Activated CD8-positive, alpha-beta memory T cell treated with anti-CD3 and anti-CD28 coated beads, Interleukin-2, amount 50 U/mL, for 48 hours (primary cell): ENCODE measurements around the gene FXYD7.
"Not testable (repeated sequence)": the region's sequence is repeated elsewhere in the genome, so short reads cannot be mapped to it uniquely, and the experiment has no call there.

ENCODE experiments used
- DNase-seq: peaks from one replicate; pipeline ENCODE4 v3.0.0-alpha.2; 2020

FXYD7 gene

GRCh38 chr19:35128398-35129057 is 14.5 kb upstream of the FXYD7 start:
- no peak for DNase-seq

GRCh38 chr19:35129724-35130274 is 13.3 kb upstream of the FXYD7 start:
- DNase-seq: not testable (repeated sequence)

DNA sequence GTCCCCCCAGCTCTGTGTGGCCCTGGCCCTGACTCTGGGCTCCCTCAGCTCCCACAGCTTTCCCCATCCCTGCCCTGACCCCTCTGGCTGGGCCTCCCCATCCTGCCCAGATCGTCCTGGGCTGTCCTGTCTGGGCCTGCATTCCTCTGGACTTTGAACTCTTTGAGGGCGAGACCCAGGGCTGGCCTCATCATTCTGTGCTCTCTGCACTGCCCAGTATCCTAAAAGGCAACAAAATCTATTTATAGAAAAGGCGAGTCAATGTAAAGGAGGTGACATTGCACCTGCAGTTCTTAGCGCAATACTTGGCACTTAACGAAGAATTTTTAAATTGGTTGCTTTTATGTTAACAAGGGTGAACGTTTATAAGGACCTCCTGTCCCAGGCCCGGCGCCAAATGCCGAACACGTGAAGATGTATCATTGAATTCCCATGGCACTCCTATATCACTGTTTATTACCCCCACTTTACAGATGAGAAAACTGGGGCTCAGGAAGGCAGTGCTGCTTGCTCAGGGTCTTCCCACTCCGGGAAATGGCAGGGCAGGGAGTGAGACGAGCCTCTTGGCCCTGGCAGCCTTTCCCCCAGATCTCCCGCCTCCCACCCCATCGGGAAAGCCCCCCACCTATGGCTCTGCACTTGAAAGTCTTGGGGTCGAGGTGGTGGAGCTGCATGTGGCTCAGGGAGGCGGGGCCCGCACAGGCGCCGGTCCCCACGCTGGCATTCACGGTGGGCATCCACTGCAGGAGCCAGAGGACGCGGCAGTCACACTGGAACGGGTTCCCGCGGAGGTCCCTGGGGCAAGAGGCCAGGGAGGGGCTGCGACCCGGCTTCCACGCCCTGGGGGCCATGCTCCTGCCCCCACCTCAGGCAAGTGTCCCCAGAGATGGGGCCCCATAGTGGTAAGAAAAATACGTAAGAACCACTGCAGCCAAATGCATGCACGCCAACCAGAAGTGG is 12.0 kb upstream of the FXYD7 start:
- no peak for DNase-seq

GRCh38 chr19:35132254-35132653 is 10.8 kb upstream of the FXYD7 start:
- DNase-seq: no peak

- no peak for DNase-seq
These were observed 9.2 kb upstream of the FXYD7 start for GRCh38 chr19:35133826-35134225.

- DNase-seq: no peak
These were observed 8.3 kb upstream of the FXYD7 start, which contains the start of gene LGI4 for GRCh38 chr19:35134601-35135242. LGI4 (minus strand) TSS chr19:35135059; CDS start chr19:35134680, 379 bp downstream.

DNA sequence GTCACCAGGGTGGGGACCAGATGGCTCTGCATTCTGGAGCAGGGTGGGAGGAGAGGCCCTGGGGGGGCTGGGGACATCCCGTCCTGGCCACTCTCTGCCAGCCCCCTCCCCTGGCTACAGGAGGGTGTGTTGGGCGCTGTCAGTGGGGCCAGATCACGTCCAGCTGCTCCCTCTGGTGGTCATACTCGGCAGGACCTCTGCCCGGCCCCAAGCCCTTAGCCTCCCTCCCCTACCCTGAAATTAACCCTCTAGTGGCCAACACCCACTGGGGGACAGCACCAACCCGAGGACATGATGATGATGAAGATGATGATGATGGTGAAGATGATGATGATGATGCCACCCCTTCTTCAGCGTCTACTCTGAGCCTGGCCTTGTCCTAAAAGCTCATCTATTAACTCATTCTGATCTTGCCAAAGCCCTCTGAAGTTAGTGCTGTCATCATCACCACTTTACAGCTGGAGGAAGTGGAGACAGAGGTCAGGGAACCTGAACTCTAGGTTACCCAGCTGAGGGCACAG is 7.6 kb upstream of the FXYD7 start:
- peak; percentile 88 for DNase-seq

- DNase-seq: no peak
These were observed 6.8 kb upstream of the FXYD7 start for GRCh38 chr19:35136231-35136630.

DNA sequence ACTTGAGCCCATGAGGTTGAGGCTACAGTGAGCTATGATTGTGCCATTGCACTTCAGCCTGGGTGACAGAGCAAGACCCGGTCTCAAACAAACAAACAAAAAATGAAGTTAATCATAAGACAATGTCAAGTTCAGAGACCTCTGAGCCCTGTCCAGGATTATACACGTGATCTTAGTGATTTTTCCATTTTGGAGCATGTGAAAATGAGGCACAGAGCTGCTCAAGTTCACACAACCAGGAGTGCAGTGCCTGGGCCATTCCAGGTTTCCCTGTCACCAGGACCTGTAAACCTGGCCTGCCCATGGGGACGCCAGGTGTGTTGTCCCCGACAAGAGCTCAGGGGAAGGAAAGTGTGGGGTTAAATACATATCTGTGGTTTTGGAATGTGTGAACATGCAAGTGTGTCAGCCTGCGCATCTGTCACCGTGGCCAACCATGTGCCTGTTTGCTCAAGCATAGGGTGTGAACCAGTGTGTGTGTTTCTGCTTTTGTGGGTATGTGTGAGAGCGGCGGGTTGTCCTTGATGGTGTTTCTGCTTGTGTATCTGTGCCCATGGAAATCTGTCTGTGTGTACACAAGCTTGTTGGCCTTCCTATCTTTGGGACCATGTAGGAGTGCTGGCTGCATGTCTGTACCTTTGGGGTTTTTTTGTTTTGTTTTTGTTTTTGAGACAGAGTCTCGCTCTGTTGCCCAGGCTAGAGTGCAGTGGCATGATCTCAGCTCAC is 5.9 kb upstream of the FXYD7 start:
- DNase-seq: no peak

- no peak for DNase-seq
These were observed 4.7 kb upstream of the FXYD7 start, which contains the start of gene FXYD1 for GRCh38 chr19:35138305-35138892. FXYD1 (plus strand) TSS chr19:35138824; CDS start chr19:35140080, 1,256 bp downstream.

DNA sequence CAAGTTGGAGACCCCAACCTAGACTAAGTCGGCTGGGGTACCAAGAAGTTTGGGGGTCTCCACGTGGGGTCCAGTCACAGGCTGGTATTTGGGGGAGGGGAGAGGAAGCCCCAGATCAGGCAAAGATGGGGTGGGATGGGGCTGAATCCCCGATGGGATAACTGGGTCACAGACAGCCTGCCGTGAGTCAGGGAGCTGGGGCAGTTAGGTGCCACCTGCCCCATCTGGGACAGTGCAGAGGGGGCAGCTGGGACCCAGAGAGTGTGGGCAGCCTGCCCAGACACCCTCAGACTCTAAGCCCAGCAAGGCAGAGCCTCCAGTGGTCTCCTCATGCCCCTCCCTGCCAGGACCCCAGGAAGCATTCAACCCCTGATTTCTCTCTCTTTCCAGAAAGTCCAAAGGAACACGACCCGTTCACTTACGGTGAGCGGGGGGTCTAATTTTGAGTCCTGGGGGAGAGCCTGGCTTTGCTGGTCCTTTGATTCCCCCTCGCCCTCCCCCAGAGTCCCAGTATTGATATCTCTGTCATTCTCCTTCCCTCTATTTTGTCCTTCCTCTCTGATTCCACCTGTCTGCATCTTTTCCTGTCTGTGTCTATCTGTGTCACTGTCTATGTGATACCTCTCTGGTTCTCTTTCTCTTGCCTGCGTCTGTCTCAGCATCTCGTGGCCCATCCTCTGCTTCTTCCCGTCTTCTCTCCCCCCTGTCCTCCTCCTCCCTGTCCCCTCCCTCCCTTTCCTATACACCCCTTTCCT is 2.7 kb upstream of the FXYD7 start:
- DNase-seq: no peak

GRCh38 chr19:35140962-35141836 is 1.9 kb upstream of the FXYD7 start:
- DNase-seq: peak; percentile 99

GRCh38 chr19:35141837-35142605 is 1.0 kb upstream of the FXYD7 start:
- DNase-seq: no peak

- peak; percentile 87 for DNase-seq
These were observed 337 bp upstream of the FXYD7 start for GRCh38 chr19:35142606-35143230.

GRCh38 chr19:35143818-35144217 is 763 bp downstream of the FXYD7 start:
- no peak for DNase-seq

- DNase-seq: no peak
These were observed 1.2 kb downstream of the FXYD7 start for GRCh38 chr19:35144259-35144599.

GRCh38 chr19:35144600-35145436 is 1.8 kb downstream of the FXYD7 start:
- DNase-seq: no peak
